AG08396 (cell line): ENCODE data around the gene PTTG1.

Experiments used
- DNase-seq: peaks from one replicate; pipeline ENCODE4 v3.0.0; 2012; ENCODE audit warnings: low spot score, mixed read lengths

The PTTG1 gene

GRCh38 chr5:160455600-160455999 is 33.9 kb downstream of the PTTG1 start:
- no peak for DNase-seq

- no peak for DNase-seq
Measured at GRCh38 chr5:160456480-160457177, 35.0 kb downstream of the PTTG1 start.

GRCh38 chr5:160457252-160457651 is 35.6 kb downstream of the PTTG1 start:
- no peak for DNase-seq

- DNase-seq, result no peak
Measured at GRCh38 chr5:160458806-160459800, 37.4 kb downstream of the PTTG1 start.

GRCh38 chr5:160460377-160461049 is 38.9 kb downstream of the PTTG1 start:
- peak; percentile 13 for DNase-seq

- no peak for DNase-seq
Measured at GRCh38 chr5:160461378-160461777, 39.7 kb downstream of the PTTG1 start.

GRCh38 chr5:160462167-160462566 is 40.5 kb downstream of the PTTG1 start:
- DNase-seq, result no peak

GRCh38 chr5:160463227-160463626 is 41.6 kb downstream of the PTTG1 start:
- no peak for DNase-seq

- DNase-seq, result peak; percentile 36
Measured at GRCh38 chr5:160463740-160464465, 42.2 kb downstream of the PTTG1 start.

GRCh38 chr5:160464466-160464797 is 42.8 kb downstream of the PTTG1 start:
- no peak for DNase-seq

- DNase-seq, result no peak
Measured at GRCh38 chr5:160466116-160466515, 44.5 kb downstream of the PTTG1 start.

- no peak for DNase-seq
Measured at GRCh38 chr5:160466889-160467554, 45.4 kb downstream of the PTTG1 start.

GRCh38 chr5:160467555-160468362 is 46.1 kb downstream of the PTTG1 start:
- DNase-seq, result peak; percentile 71

GRCh38 chr5:160468363-160468975 is 46.8 kb downstream of the PTTG1 start:
- no peak for DNase-seq

GRCh38 chr5:160469156-160470144 is 47.8 kb downstream of the PTTG1 start:
- no peak for DNase-seq

GRCh38 chr5:160470437-160471361 is 49.0 kb downstream of the PTTG1 start:
- peak; percentile 11 for DNase-seq

GRCh38 chr5:160471761-160472160 is 50.1 kb downstream of the PTTG1 start:
- DNase-seq, result no peak

GRCh38 chr5:160472482-160472881 is 50.8 kb downstream of the PTTG1 start:
- DNase-seq, result no peak
